Thoracic aorta (tissue), 2 donors: ENCODE results near the gene PBX3. TPM values are rescaled to one million over a fixed set of nuclear protein-coding genes. Genes with fewer than 3 reads are reported as not detected.
"Not testable (repeated sequence)": the region's sequence is repeated elsewhere in the genome, so short reads cannot be mapped to it uniquely, and the experiment has no call there.

ENCODE experiments used
- ATAC-seq: fragments of 150-250 bp; one replicate; pipeline ENCODE4 v1.8.0; 2017; ENCODE audit warnings: low read depth; ENCODE audit not compliant: insufficient number of reproducible peaks, low FRiP score
- DNase-seq: peaks from one replicate; pipeline ENCODE4 v3.0.0-alpha.2; 2020; ENCODE audit warnings: low spot score
- H3K27ac ChIP-seq, 2 donors: fragments of 200-600 bp; sonication (generic); 1 replicate in 1 of 2; 2 replicates in 1 of 2; pipeline ENCODE4 v1.5.1; 2016; ENCODE audit warnings: mild to moderate bottlenecking in 2 of 2, moderate library complexity in 2 of 2
- H3K27me3 ChIP-seq: fragments of 200-600 bp; sonication (generic); replicated peaks from 2 replicates; pipeline ENCODE4 v1.6.0; 2016; ENCODE audit warnings: mild to moderate bottlenecking; ENCODE audit not compliant: insufficient read depth
- H3K36me3 ChIP-seq: fragments of 200-600 bp; sonication (generic); one replicate; pipeline ENCODE4 v1.5.1; 2016
- H3K4me1 ChIP-seq, 2 donors: fragments of 200-600 bp; sonication (generic); 1 replicate in 1 of 2; 2 replicates in 1 of 2; pipeline versions ENCODE4 v1.5.1 to v1.6.0; 2016; ENCODE audit warnings: low read depth in 2 of 2, mild to moderate bottlenecking in 1 of 2; ENCODE audit not compliant: control insufficient read depth in 1 of 2
- H3K4me3 ChIP-seq: fragments of 200-600 bp; sonication (generic); 2 replicates; pipeline ENCODE4 v1.5.1; 2016; ENCODE audit warnings: mild to moderate bottlenecking
- H3K9me3 ChIP-seq: fragments of 200-600 bp; sonication (generic); 2 replicates; pipeline ENCODE4 v1.5.1; 2016
- CTCF ChIP-seq: fragments of 200-600 bp; sonication (generic); IDR thresholded peaks from one replicate; pipeline ENCODE4 v1.5.1; 2019; ENCODE audit warnings: antibody characterized with exemption
- total RNA-seq, 2 donors: library from RNA; depleted of rRNA; stranded (reverse); fragments of >200 nt; gene quantifications; one replicate each; pipeline versions ENCODE4 v1.1.0 to v1.2.3, GENCODE V29; 2016

Gene PBX3
- total RNA-seq, 2 donors from 2014 or later, result 23.9 to 34.8 TPM

GRCh38 chr9:125774106-125774505 is 26.9 kb downstream of the PBX3 start:
- Histone ChIP-seq H3K4me3 (no peak overlapping the region), H3K27ac (no peak overlapping the region), H3K36me3 (no peaks in the 10 kb centered on the region), H3K4me1 (peaks cover 0 to 8% of the 10 kb centered on the region in 2 donors), H3K27me3 (no peaks in the 10 kb centered on the region), H3K9me3 (no peaks in the 10 kb centered on the region)
- TF ChIP-seq CTCF, result no peak
- DNase-seq (no peak), ATAC-seq (no peak)

GRCh38 chr9:125776789-125777188 is 29.6 kb downstream of the PBX3 start:
- H3K27ac ChIP-seq, DNase-seq, H3K27me3 ChIP-seq, H3K9me3 ChIP-seq, H3K4me1 ChIP-seq, H3K4me3 ChIP-seq, ATAC-seq, H3K36me3 ChIP-seq: not testable (repeated sequence)

- H3K27ac ChIP-seq, H3K4me3 ChIP-seq, H3K4me1 ChIP-seq, ATAC-seq, H3K9me3 ChIP-seq, DNase-seq, H3K27me3 ChIP-seq, H3K36me3 ChIP-seq: not testable (repeated sequence)
Measured at GRCh38 chr9:125778538-125779219, 31.5 kb downstream of the PBX3 start.

- H3K36me3 ChIP-seq, H3K9me3 ChIP-seq, H3K27ac ChIP-seq, H3K4me1 ChIP-seq, DNase-seq, ATAC-seq, H3K4me3 ChIP-seq, H3K27me3 ChIP-seq: not testable (repeated sequence)
Measured at GRCh38 chr9:125779220-125779565, 32.0 kb downstream of the PBX3 start.

- ATAC-seq, result no peak
Measured at GRCh38 chr9:125782718-125783117, 35.5 kb downstream of the PBX3 start.

GRCh38 chr9:125784286-125785049 is 37.3 kb downstream of the PBX3 start:
- Histone ChIP-seq H3K36me3 (no peaks in the 10 kb centered on the region), H3K9me3 (no peaks in the 10 kb centered on the region), H3K4me1 (peaks cover 8% of the 10 kb centered on the region in 2 donors), H3K27ac (no peak overlapping the region), H3K4me3 (no peak overlapping the region), H3K27me3 (no peaks in the 10 kb centered on the region)
- DNase-seq (no peak), ATAC-seq (no peak)
- TF ChIP-seq CTCF, result no peak

More at GRCh38 chr9:125782718-125783117, 35.5 kb downstream of the PBX3 start:
- H3K4me3 ChIP-seq, result no peak overlapping the region
- TF ChIP-seq CTCF, result no peak
- H3K36me3 ChIP-seq, result no peaks in the 10 kb centered on the region
- no peaks in the 10 kb centered on the region for H3K27me3 ChIP-seq
- H3K27ac ChIP-seq, result no peak overlapping the region
- no peak for DNase-seq
- no peaks in the 10 kb centered on the region for H3K9me3 ChIP-seq
- peaks cover 8% of the 10 kb centered on the region in 2 donors for H3K4me1 ChIP-seq
